K562 (cell line): Measurements from ENCODE around the gene TYW3. TPM values are rescaled to one million over a fixed set of nuclear protein-coding genes. Genes with fewer than 3 reads are reported as not detected.

Experiments used
- ASH1L ChIP-seq: fragments of 450-650 bp; IDR thresholded peaks from 2 replicates; pipeline ENCODE4 v1.6.1; 2018; ENCODE audit warnings: borderline replicate concordance, mild to moderate bottlenecking, low read depth; ENCODE audit not compliant: partially characterized antibody
- BCL6 ChIP-seq: fragments of 250-450 bp; sonication (Bioruptor Pico); IDR thresholded peaks from 2 replicates; pipeline ENCODE4 v1.4.0; 2020
- CCNT2 ChIP-seq: IDR thresholded peaks from 2 replicates; pipeline ENCODE4 v1.6.1; 2011; ENCODE audit warnings: borderline replicate concordance, low read depth, mild to moderate bottlenecking, moderate library complexity, mixed read lengths, low read length; ENCODE audit not compliant: insufficient read length; ENCODE audit errors: extremely low read depth
- ELK1 ChIP-seq: sonication (generic); formaldehyde crosslinking; IDR thresholded peaks from 2 replicates; pipeline ENCODE4 v1.8.1; 2022; ENCODE audit warnings: missing genetic modification reagents
- EWSR1 ChIP-seq: fragments of 450-650 bp; IDR thresholded peaks from 2 replicates; pipeline ENCODE4 v1.6.1; 2018; ENCODE audit warnings: borderline replicate concordance, mild to moderate bottlenecking, low read depth, moderate library complexity; ENCODE audit not compliant: partially characterized antibody
- FOS ChIP-seq: IDR thresholded peaks from 3 replicates; pipeline ENCODE4 v1.6.1; 2011; ENCODE audit not compliant: insufficient read length; ENCODE audit errors: extremely low read depth
- FOXA1 ChIP-seq: fragments of 450-650 bp; IDR thresholded peaks from 2 replicates; pipeline ENCODE4 v1.6.1; 2016; ENCODE audit warnings: mild to moderate bottlenecking, borderline replicate concordance
- FOXK1 ChIP-seq: sonication (generic); formaldehyde crosslinking; IDR thresholded peaks from 2 replicates; pipeline ENCODE4 v1.8.0; 2022; ENCODE audit warnings: missing genetic modification reagents, mild to moderate bottlenecking, borderline replicate concordance
- HDGF ChIP-seq: fragments of 450-650 bp; IDR thresholded peaks from 2 replicates; pipeline ENCODE4 v1.6.1; 2016
- HNRNPH1 ChIP-seq: fragments of 200-400 bp; formaldehyde crosslinking; optimal IDR thresholded peaks from 2 replicates; pipeline ENCODE3; 2017; ENCODE audit warnings: low read depth, mild to moderate bottlenecking, low read length, moderate library complexity
- KAT2B ChIP-seq: IDR thresholded peaks from one replicate; pipeline ENCODE4 v1.6.1; 2012; ENCODE audit warnings: low read depth, mild to moderate bottlenecking, control low read depth, inconsistent platforms, low read length, moderate library complexity
- MIER1 ChIP-seq: fragments of 450-650 bp; IDR thresholded peaks from 2 replicates; pipeline ENCODE4 v1.6.1; 2016; ENCODE audit warnings: antibody characterized with exemption, mild to moderate bottlenecking, low read depth
- NCOR1 ChIP-seq: fragments of 450-650 bp; IDR thresholded peaks from 2 replicates; pipeline ENCODE4 v1.6.1; 2016; ENCODE audit warnings: mild to moderate bottlenecking, moderate library complexity
- NFE2 ChIP-seq: IDR thresholded peaks from 2 replicates; pipeline ENCODE4 v1.6.1; 2014; ENCODE audit warnings: antibody characterized with exemption, low read depth
- NFIC ChIP-seq: fragments of 450-650 bp; IDR thresholded peaks from 2 replicates; pipeline ENCODE4 v1.6.1; 2017; ENCODE audit warnings: mild to moderate bottlenecking, inconsistent platforms
- SRSF7 ChIP-seq: fragments of 200-400 bp; formaldehyde crosslinking; optimal IDR thresholded peaks from 2 replicates; pipeline ENCODE3; 2017; ENCODE audit warnings: mild to moderate bottlenecking, low read depth, low read length
- STAT5A ChIP-seq: IDR thresholded peaks from 2 replicates; pipeline ENCODE4 v1.6.1; 2012; ENCODE audit warnings: low read length, inconsistent platforms, borderline replicate concordance
- TEAD4 ChIP-seq, 2 experiments: sonication (generic) in 1 of 2; formaldehyde crosslinking in 1 of 2; IDR thresholded peaks; 2 replicates each; pipeline versions ENCODE4 v1.6.1 to v1.8.0; 2012 to 2022; ENCODE audit warnings: borderline replicate concordance in 1 of 2, inconsistent platforms in 1 of 2, low read length in 1 of 2, mild to moderate bottlenecking in 1 of 2, missing genetic modification reagents in 1 of 2
- ZBTB2 ChIP-seq: fragments of 450-650 bp; IDR thresholded peaks from 2 replicates; pipeline ENCODE4 v1.6.1; 2016; ENCODE audit warnings: antibody characterized with exemption
- ZEB2 ChIP-seq: fragments of 450-650 bp; IDR thresholded peaks from 2 replicates; pipeline ENCODE4 v1.6.1; 2016
- ZNF12 ChIP-seq: sonication (generic); formaldehyde crosslinking; IDR thresholded peaks from 2 replicates; pipeline ENCODE4 v1.4.0; 2020; ENCODE audit warnings: mild to moderate bottlenecking, missing genetic modification reagents
- ZNF274 ChIP-seq: IDR thresholded peaks from 2 replicates; pipeline ENCODE4 v1.6.1; 2011; ENCODE audit warnings: low read depth, mild to moderate bottlenecking, low read length, moderate library complexity, borderline replicate concordance
- ZNF436 ChIP-seq: fragments of 250-450, 450-650 bp; sonication (Bioruptor Pico); formaldehyde crosslinking; IDR thresholded peaks from 2 replicates; pipeline ENCODE4 v1.7.0; 2020; ENCODE audit warnings: mild to moderate bottlenecking
- ZNF583 ChIP-seq: fragments of 250-450 bp; sonication (Bioruptor Pico); IDR thresholded peaks from 2 replicates; pipeline ENCODE4 v1.4.0; 2020
- ZNF586 ChIP-seq: fragments of 450-650 bp; formaldehyde crosslinking; conservative IDR thresholded peaks from 2 replicates; pipeline ENCODE4 v1.4.0; 2020; ENCODE audit warnings: mild to moderate bottlenecking, moderate library complexity
- ZNF740 ChIP-seq, 3 experiments: fragments of 200-800 bp in 1 of 3; sonication (Bioruptor generic) in 1 of 3; sonication (generic) in 1 of 3; formaldehyde crosslinking in 1 of 3; IDR thresholded peaks; 2 replicates each; pipeline versions ENCODE4 v1.6.1 to v1.8.0; 2016 to 2022; ENCODE audit warnings: mild to moderate bottlenecking in 2 of 3, missing compliant biosample characterization in 2 of 3, missing genetic modification characterization in 2 of 3, missing genetic modification reagents in 1 of 3
- polyA plus RNA-seq, 8 experiments: library from polyadenylated mRNA; depleted of rRNA in 4 of 8; stranded (reverse) in 5 of 8; unstranded in 3 of 8; fragments of >200 nt; fragmentation: Nextera tagmentation in 2 of 8; fragmentation: Illumina TruSeq in 1 of 8; extraction: Ambion mirVana in 2 of 8; extraction: Trizol in 1 of 8; gene quantifications; 2 replicates each; pipeline versions ENCODE4 v1.2.1 to v1.2.3, GENCODE V29; 2011 to 2014; ENCODE audit warnings: inconsistent platforms in 1 of 8, missing spikeins in 1 of 8
- total RNA-seq, 7 experiments: library from RNA; depleted of rRNA in 6 of 7; stranded (reverse); fragments of >200 nt in 6 of 7; fragmentation: Illumina TruSeq in 2 of 7; extraction: Trizol in 2 of 7; gene quantifications; 2 replicates each; pipeline versions ENCODE4 v1.2.1 to v1.2.3, GENCODE V29; 2011 to 2021; ENCODE audit warnings: low replicate concordance in 1 of 7

Gene TYW3
- total and polyA plus RNA-seq, 9 of the 15 experiments (the other 6 are each of a cell fraction or from before 2014, with no cell fraction given), result 22.0 to 54.0 (median 41.1) TPM

GRCh38 chr1:74729741-74730478 lies 3.0 kb upstream of the TYW3 start (continued):
- TF ChIP-seq HDGF (no peak), ASH1L (no peak), FOS (peak; percentile 45), ZNF436 (no peak), FOXK1 (CRISPR knock-in tag) (no peak), ELK1 (CRISPR knock-in tag) (no peak), SRSF7 (no peak), ZEB2 (peak; percentile 57), BCL6 (CRISPR knock-in tag) (no peak), MIER1 (no peak), FOXA1 (no peak), NFIC (0 out of 2 replicates have a peak, but pooled peaks have one; percentile 14), ZBTB2 (peak; percentile 26; the same call in 1 of the 2 replicates), ZNF586 (CRISPR knock-in tag) (no peak), TEAD4 (IDR thresholded peaks at IDR 0.05; ENCODE audit: low read length) (peak; percentile 54; the same call in 1 of the 2 replicates), TEAD4 (CRISPR knock-in tag; IDR thresholded peaks at IDR 0.05; ENCODE audit: borderline replicate concordance) (no peak), ZNF740 (CRISPR knock-in tag; IDR thresholded peaks at IDR 0.05) (no peak), ZNF740 (tag; IDR thresholded peaks at IDR 0.05) (0 out of 4 replicates have a peak, but pooled peaks of 1 of the 2 experiments have one; percentile 29), HNRNPH1 (no peak), KAT2B (no peak), CCNT2 (peak; percentile 56), NCOR1 (0 out of 2 replicates have a peak, but pooled peaks have one; percentile 13), ZNF274 (no peak), STAT5A (no peak), ZNF583 (no peak), ZNF12 (no peak), NFE2 (0 out of 2 replicates have a peak, but pooled peaks have one; percentile 13), EWSR1 (no peak)
